ENCODE data around the gene KCNJ6. TPM values are rescaled to one million over a fixed set of nuclear protein-coding genes. Genes with fewer than 3 reads are reported as not detected.

The KCNJ6 gene
- total RNA-seq, 1 experiment from 2014 or later, result not detected

- H3K27ac ChIP-seq (ENCODE audit: low read depth, low read length), result no peak overlapping the region
- H3K27me3 ChIP-seq (ENCODE audit: insufficient read depth, low read length), result peaks cover 13% of the 10 kb centered on the region
- ATAC-seq, result no peak
Measured at GRCh38 chr21:37660709-37661108, 255.5 kb downstream of the KCNJ6 start.

GRCh38 chr21:37659874-37660273, 256.4 kb downstream of the KCNJ6 start:
- no peaks in the 10 kb centered on the region for H4K20me1 ChIP-seq (ENCODE audit: insufficient read depth)
- ChIA-PET POLR2A (no interaction called here), RAD21 (ENCODE audit: low non-redundant PET in 1 of 2, low total read pairs in 2 of 2, uncharacterized antibody in 2 of 2, unreplicated experiment in 2 of 2) (no interaction called here), CTCF (no interaction called here)
- no peak for TF ChIP-seq SP1 (IDR thresholded peaks at IDR 0.05; ENCODE audit: low read depth)
- TF ChIP-seq FOSL1 (IDR thresholded peaks at IDR 0.05; ENCODE audit: low read depth), result no peak
- no peak for TF ChIP-seq SRF (IDR thresholded peaks at IDR 0.05; ENCODE audit: low read depth)
- no peak for TF ChIP-seq SIN3A (IDR thresholded peaks at IDR 0.05; ENCODE audit: low read depth)
- TF ChIP-seq ZNF274 (IDR thresholded peaks at IDR 0.05; ENCODE audit: low read depth, low read length), result no peak
- TF ChIP-seq CEBPB (IDR thresholded peaks at IDR 0.05; ENCODE audit: low read depth), result no peak
- H2AFZ ChIP-seq (ENCODE audit: low read depth, low read length, poor library complexity, severe bottlenecking), result no peak overlapping the region
- H3K36me3 ChIP-seq (ENCODE audit: control insufficient read depth in 1 of 2, insufficient read depth in 2 of 2, low read length in 2 of 2), result no peaks in the 10 kb centered on the region
- H3K27me3 ChIP-seq (ENCODE audit: insufficient read depth, low read length), result peaks cover 13% of the 10 kb centered on the region
- H3K79me2 ChIP-seq (ENCODE audit: insufficient read depth, low read length), result no peaks in the 10 kb centered on the region
- no peaks in the 10 kb centered on the region for H3K9me3 ChIP-seq (ENCODE audit: control insufficient read depth in 1 of 2, insufficient read depth in 1 of 2, low read depth in 1 of 2, low read length in 2 of 2)
- DNase-seq (ENCODE audit: low read depth, low spot score) (no peak), ATAC-seq (no peak)
- no peak overlapping the region for H3K4me3 ChIP-seq (replicated peaks in 1 of 2; ENCODE audit: low read depth in 1 of 2, low read length in 2 of 2)
- no peaks in the 10 kb centered on the region; the same call in 1 of the 2 replicates for H3K9me2 ChIP-seq (ENCODE audit: insufficient read depth)
- no peak overlapping the region for H3K9ac ChIP-seq (ENCODE audit: low read length)
- intact Hi-C loops (cut with micrococcal nuclease), result no loop called here
- no peak overlapping the region for H3K4me2 ChIP-seq (ENCODE audit: low read length)
- BruUV-seq (replicated peaks), result no TSS peak
- H3K4me1 ChIP-seq (ENCODE audit: control insufficient read depth in 1 of 2, insufficient read depth in 2 of 2, low read length in 2 of 2), result peaks cover 0 to 7% of the 10 kb centered on the region in 2 experiments; a peak in 1 of 4 replicates
- H3K27ac ChIP-seq (ENCODE audit: low read depth, low read length), result no peak overlapping the region

More at GRCh38 chr21:37660709-37661108, 255.5 kb downstream of the KCNJ6 start:
- BruUV-seq (replicated peaks), result no TSS peak
- Histone ChIP-seq H3K4me3 (replicated peaks in 1 of 2; ENCODE audit: low read depth in 1 of 2, low read length in 2 of 2) (no peak overlapping the region), H4K20me1 (ENCODE audit: insufficient read depth) (no peaks in the 10 kb centered on the region), H2AFZ (ENCODE audit: low read depth, low read length, poor library complexity, severe bottlenecking) (no peak overlapping the region), H3K9ac (ENCODE audit: low read length) (no peak overlapping the region), H3K36me3 (ENCODE audit: control insufficient read depth in 1 of 2, insufficient read depth in 2 of 2, low read length in 2 of 2) (no peaks in the 10 kb centered on the region), H3K4me1 (ENCODE audit: control insufficient read depth in 1 of 2, insufficient read depth in 2 of 2, low read length in 2 of 2) (peaks cover 0 to 7% of the 10 kb centered on the region in 2 experiments; a peak in 1 of 4 replicates), H3K79me2 (ENCODE audit: insufficient read depth, low read length) (no peaks in the 10 kb centered on the region), H3K9me2 (ENCODE audit: insufficient read depth) (no peaks in the 10 kb centered on the region), H3K4me2 (ENCODE audit: low read length) (no peak overlapping the region), H3K9me3 (ENCODE audit: control insufficient read depth in 1 of 2, insufficient read depth in 1 of 2, low read depth in 1 of 2, low read length in 2 of 2) (no peaks in the 10 kb centered on the region)
- POLR2A ChIA-PET, result interaction anchor here (0.7 kb wide), 1 partner anchor 1547 kb away, joined by 5 read pairs; no protein-coding TSS in a partner anchor
- no peak for DNase-seq (ENCODE audit: low read depth, low spot score)
- RAD21 ChIA-PET (ENCODE audit: low non-redundant PET in 1 of 2, low total read pairs in 2 of 2, uncharacterized antibody in 2 of 2, unreplicated experiment in 2 of 2), result interaction anchor here in 1 of 2 experiments (1.0 kb wide), 1 partner anchor 136 kb away, joined by 3 read pairs; no protein-coding TSS in a partner anchor
- CTCF ChIA-PET, result interaction anchor here (1.3 kb wide), 1 partner anchor 14 kb away, joined by 3 read pairs; no protein-coding TSS in a partner anchor
- TF ChIP-seq EZH2phosphoT487 (IDR thresholded peaks at IDR 0.05; ENCODE audit: borderline replicate concordance) (no peak), CTCF (IDR thresholded peaks at IDR 0.05 in 2 of 3, conservative IDR thresholded peaks at IDR 0.05 in 1 of 3; ENCODE audit: borderline replicate concordance in 1 of 3, insufficient read depth in 1 of 3, low read depth in 2 of 3, low read length in 2 of 3) (0 out of 6 replicates have a peak, but pooled peaks of 1 of the 3 experiments have one; percentile 15), YY1 (IDR thresholded peaks at IDR 0.05; ENCODE audit: extremely low read depth, insufficient replicate concordance, low read depth, low read length) (no peak)
- intact Hi-C loops (cut with micrococcal nuclease), result no loop called here

Data from HCT116 (cell line).